HG03045 (cell line): ENCODE measurements around the gene TMEM178B.
"Not testable (repeated sequence)": the region's sequence is repeated elsewhere in the genome, so short reads cannot be mapped to it uniquely, and the experiment has no call there.

Experiments used
- ATAC-seq: cut with Tn5 transposase; IDR thresholded peaks from one replicate; pipeline ENCODE4 v1.9.1; 2021; ENCODE audit warnings: mild to moderate bottlenecking, moderate library complexity; ENCODE audit not compliant: unreplicated experiment

The TMEM178B gene

DNA sequence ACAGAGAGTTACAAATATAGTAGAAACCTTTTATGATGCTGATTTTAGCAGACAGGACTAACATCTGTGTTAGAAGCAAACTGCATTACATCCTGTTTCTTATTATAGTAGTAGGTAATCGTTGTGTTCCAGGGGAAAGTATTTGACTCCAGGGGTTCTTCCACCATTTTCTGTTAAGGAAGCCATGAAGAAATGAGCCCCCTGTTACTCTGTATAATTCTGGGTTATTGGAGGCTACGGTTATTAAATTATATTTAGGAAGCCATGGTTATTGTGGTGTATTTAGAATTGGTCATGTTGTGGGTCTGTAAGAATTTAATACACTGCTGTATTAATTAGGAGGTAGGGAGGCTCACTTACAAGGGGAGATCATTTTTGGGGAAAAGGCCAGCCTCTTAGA is 301.6 kb downstream of the TMEM178B start:
- ATAC-seq, result no peak

DNA sequence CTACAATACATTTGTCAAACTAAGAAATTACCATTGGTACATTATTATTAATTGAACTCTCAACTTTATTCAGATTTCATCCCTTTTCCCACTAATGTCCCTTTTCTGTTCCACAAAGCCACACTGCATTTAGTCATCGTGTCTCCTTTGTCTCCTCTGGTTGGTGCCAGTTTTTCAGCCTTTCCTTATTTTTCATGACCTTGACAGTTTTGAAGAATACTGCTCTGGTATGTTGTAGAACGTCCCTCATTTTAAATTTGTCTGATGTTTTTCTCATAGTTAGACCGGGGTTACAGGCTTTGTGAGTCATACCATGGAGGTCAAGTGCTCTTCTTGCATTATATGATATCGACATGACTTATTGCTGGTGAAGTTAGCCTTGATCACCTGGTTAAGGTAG is 304.0 kb downstream of the TMEM178B start:
- ATAC-seq, result no peak

- no peak for ATAC-seq
Measured at GRCh38 chr7:141378405-141378804, 304.5 kb downstream of the TMEM178B start.

DNA sequence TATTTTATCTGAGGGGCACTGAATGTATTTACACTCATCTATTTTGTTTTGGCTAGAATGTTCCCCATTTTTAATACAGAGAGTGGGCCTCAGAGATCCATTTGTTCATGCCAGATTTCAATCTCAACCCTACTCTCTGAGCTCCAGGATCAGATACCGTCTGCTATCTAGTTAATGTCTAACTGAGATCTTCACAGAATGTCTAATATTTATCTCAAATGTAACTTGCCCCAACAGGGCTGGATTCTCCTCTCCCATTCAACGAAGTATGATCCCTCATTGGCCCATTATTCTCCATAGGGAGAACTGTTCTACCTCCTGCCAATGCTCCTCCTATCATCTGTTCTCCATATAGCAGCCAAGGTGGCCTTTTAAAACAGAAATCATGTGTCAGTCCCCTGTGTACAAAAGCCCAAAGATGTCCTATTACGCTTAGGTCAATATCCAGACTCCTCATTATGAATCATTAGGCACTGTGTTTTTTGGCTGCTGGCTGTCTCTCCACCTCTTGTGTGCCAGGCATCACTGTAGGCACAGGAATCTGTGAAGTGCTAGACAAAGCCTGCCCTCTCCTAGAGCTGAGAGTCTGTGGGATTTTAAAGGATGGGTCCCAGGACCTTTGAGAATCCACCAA is 308.0 kb downstream of the TMEM178B start:
- ATAC-seq, result no peak

- ATAC-seq, result not testable (repeated sequence)
Measured at GRCh38 chr7:141383356-141383755, 309.5 kb downstream of the TMEM178B start.

- no peak for ATAC-seq
Measured at GRCh38 chr7:141386881-141387280, 313.0 kb downstream of the TMEM178B start.

DNA sequence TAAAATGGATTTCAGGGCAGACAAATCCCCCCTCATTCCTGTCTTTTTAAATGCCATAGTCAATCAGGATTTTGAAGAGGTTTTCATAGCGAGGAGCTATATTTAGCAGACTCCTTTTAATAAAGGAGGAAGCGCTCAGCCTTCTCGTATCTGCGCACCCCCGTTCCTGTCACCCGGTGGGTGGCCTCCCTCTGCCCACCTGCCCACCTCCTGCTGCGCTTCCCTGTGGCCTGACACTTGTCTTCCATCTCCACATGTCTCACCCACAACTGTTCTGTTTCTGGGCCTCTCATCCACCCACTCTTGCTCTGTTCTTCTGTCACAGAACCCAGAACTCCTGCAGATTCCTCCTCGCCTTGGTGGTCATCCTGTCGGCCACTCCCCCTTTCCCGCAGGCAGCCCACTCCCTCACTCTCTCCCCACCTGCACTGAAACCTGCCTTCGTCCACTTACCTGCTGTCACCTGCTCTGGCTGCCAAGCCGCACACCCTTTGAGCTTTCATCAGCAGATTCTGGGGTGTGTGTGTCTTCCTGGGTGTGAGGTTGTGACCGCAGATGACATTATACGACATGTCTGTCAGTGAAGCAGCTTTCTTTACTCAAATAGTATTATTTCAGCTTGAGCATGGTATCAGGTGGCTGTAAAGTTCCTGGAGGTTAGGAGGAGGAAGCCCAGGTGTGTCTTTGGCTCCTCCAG is 313.8 kb downstream of the TMEM178B start:
- no peak for ATAC-seq

- ATAC-seq, result no peak
Measured at GRCh38 chr7:141389140-141389796, 315.4 kb downstream of the TMEM178B start.

DNA sequence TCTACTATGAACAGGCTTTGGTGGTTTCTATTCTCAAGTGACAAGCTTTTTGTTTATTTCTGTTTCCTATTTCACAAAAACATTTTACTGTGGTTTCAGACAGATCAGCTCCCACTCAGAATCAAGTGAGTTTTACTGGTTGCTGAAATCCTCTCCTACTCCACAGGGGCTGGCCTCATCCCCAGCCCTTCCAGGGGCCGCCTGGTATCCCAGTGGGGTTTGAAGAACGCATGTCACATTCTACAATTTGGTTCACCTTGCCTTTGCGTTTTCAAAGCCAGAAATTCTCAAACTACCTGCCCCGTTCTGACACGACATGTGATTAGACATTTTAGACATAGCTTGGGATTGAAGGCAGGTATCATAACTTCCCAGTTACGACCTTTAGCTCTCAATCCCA is 316.5 kb downstream of the TMEM178B start:
- no peak for ATAC-seq

- no peak for ATAC-seq
Measured at GRCh38 chr7:141393056-141393455, 319.2 kb downstream of the TMEM178B start.

GRCh38 chr7:141397236-141398163 is 323.6 kb downstream of the TMEM178B start:
- no peak for ATAC-seq

- no peak for ATAC-seq
Measured at GRCh38 chr7:141400356-141400755, 326.5 kb downstream of the TMEM178B start.

DNA sequence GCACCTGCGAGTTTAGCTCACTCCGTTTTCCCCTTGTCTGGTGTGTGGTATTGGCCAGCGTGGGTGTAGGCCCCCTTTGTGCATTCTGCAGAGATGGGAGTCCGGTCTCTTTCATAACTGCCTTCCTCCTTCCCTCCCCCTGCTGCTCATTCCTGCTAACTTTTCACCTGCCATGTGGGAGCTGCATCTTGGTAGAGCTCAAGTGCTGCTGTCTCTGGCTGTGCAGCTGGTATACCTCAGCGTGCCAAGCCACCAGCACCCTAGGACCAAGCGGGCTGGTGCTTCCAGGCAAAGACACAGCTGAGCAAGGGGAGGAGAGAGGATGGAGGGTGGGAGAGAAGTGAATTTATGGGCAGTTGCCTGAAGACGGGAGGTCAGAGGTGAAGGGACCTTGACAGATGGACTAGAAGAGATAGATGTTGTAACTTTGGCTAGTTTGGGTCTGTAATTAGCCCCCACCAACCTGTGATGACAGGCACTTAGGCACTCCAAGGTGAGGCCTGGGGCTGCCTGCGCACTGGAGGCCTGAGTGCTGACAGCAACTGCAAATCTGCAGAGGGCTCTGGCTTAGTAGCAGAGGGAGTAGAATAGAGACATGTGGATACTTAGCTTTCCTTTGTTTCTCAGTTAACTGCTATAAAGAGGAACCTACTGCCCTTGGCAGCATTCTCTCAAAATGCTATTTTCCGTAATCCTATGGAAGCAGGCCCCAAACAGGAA is 328.6 kb downstream of the TMEM178B start:
- no peak for ATAC-seq

DNA sequence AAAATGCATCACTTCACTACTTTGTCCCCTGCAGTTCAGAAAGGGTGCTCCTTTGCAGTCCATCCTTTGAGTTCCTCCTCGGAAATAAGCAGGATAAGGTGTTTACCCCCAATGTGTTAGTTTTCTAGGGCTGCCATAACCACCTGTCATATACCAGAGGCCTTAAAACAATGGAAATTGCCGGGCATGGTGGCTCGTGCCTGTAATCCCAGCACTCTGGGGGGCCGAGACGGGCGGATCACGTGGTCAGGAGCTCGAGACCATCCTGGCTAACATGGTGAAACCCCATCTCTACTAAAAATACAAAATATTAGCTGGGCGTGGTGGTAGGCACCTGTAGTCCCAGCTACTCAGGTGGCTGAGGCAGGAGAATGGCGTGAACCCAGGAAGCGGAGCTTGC is 330.0 kb downstream of the TMEM178B start:
- not testable (repeated sequence) for ATAC-seq

DNA sequence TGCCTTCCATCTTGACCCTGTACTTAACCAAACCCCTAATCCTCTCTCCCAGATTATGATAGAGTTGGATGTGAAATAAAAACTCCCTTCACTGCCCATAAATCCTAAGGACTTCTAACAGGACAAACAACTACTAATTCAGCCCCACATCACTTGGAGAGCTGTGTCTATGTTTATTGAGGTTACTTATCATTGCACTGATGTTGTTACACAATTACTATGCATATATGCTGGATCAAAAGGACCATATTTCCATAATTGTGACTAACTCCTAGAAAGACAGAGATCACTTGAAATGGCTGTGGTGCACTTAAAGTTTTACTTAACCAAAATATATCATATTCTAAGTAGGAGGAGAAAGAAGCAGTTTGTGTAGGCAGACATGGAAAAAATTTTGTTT is 332.5 kb downstream of the TMEM178B start:
- no peak for ATAC-seq

DNA sequence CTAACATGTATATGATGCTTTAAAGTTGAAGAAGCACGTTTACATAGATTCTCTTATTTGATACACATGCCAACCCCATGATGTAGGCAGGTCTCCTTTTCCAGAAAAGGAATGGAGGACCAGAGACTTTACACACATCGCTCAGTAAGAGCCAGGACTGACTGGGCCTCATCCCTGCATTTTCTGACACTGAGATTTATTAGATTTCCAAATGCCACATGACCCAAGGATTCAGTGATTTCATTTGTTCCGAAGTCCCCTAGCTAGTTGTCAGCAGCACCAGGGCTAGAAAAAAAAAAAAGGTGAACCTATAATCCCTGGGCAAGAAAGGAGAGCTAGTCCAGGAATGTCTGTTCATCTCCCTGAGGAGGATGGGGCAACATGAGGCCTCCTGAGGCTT is 334.0 kb downstream of the TMEM178B start:
- no peak for ATAC-seq

GRCh38 chr7:141408440-141408839 is 334.6 kb downstream of the TMEM178B start:
- ATAC-seq, result no peak

DNA sequence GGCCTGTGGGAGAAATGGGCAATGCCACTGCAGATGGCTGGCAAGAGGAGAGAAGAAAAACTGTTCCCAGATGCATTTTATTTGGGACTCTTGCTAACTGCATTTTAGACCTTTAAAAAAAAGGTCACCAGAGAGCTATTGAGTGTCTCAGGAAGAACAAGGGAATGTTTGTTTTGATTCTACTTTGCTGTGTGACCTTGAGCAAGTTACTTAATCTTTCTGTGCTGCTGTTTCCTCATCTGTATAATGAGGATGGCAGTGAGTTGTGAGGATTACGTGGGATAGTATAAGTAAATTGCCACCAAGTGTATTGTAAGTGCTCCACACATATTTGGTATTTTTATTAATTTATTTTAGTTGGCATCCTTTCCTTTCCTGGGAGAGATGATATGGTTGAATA is 335.4 kb downstream of the TMEM178B start:
- ATAC-seq, result no peak

- no peak for ATAC-seq
Measured at GRCh38 chr7:141409801-141410329, 336.0 kb downstream of the TMEM178B start.

- no peak for ATAC-seq
Measured at GRCh38 chr7:141410353-141411000, 336.6 kb downstream of the TMEM178B start.
